Esophagus muscularis mucosa (tissue), 4 donors: ENCODE results near the gene WBP11.

Experiments used
- CTCF ChIP-seq, 3 experiments: fragments of 200-600 bp in 2 of 3; fragments of 450-650 bp in 1 of 3; sonication (generic) in 2 of 3; IDR thresholded peaks; one replicate each; pipeline ENCODE4 v1.5.1; 2017 to 2019; ENCODE audit warnings: antibody characterized with exemption in 3 of 3, mild to moderate bottlenecking in 2 of 3, moderate library complexity in 1 of 3
- EP300 ChIP-seq: sonication (generic); formaldehyde crosslinking; IDR thresholded peaks from one replicate; pipeline ENCODE4 v1.6.1; 2017; ENCODE audit warnings: antibody characterized with exemption
- POLR2A ChIP-seq: fragments of 450-650 bp; IDR thresholded peaks from one replicate; pipeline ENCODE4 v1.6.1; 2017; ENCODE audit warnings: antibody characterized with exemption, moderate library complexity, mild to moderate bottlenecking, low read depth
- POLR2AphosphoS5 ChIP-seq, 2 donors: sonication (generic); formaldehyde crosslinking; IDR thresholded peaks; one replicate each; pipeline ENCODE4 v1.6.1; 2017; ENCODE audit warnings: antibody characterized with exemption in 2 of 2

- TF ChIP-seq CTCF (IDR thresholded peaks at IDR 0.05) (no peak), POLR2AphosphoS5 (IDR thresholded peaks at IDR 0.05) (no peak), POLR2A (no peak), EP300 (no peak)
Measured at GRCh38 chr12:14802721-14803010, 612 bp downstream of the WBP11 start.
